ENCODE measurements around the gene PNPO.
A peak's percentile ranks its signal among the peaks of the same experiment; 100 is the strongest.
"Not testable (repeated sequence)": the region's sequence is repeated elsewhere in the genome, so short reads cannot be mapped to it uniquely, and the experiment has no call there.

The PNPO gene

GRCh38 chr17:47917581-47917980 lies 23.8 kb upstream of the PNPO start:
- DNase-seq (ENCODE audit: insufficient read length, low spot score) (no peak), FAIRE-seq (no peak)

- FAIRE-seq (no peak), DNase-seq (ENCODE audit: insufficient read length, low spot score) (no peak)
Observed at GRCh38 chr17:47918006-47918405, 23.4 kb upstream of the PNPO start.

- no peak for FAIRE-seq
Observed at GRCh38 chr17:47918991-47919390, 22.4 kb upstream of the PNPO start.

GRCh38 chr17:47919889-47920288 lies 21.5 kb upstream of the PNPO start:
- not testable (repeated sequence) for FAIRE-seq; DNase-seq (ENCODE audit: insufficient read length, low spot score)

More at GRCh38 chr17:47918991-47919390, 22.4 kb upstream of the PNPO start:
- DNase-seq (ENCODE audit: insufficient read length, low spot score), result no peak

GRCh38 chr17:47924785-47925677 lies 16.3 kb upstream of the PNPO start:
- FAIRE-seq (peak; percentile 26), DNase-seq (ENCODE audit: insufficient read length, low spot score) (no peak)

- DNase-seq (ENCODE audit: insufficient read length, low spot score) (no peak), FAIRE-seq (no peak)
Observed at GRCh38 chr17:47925678-47925988, 15.7 kb upstream of the PNPO start.

GRCh38 chr17:47927821-47928400 lies 13.5 kb upstream of the PNPO start:
- FAIRE-seq (no peak), DNase-seq (ENCODE audit: insufficient read length, low spot score) (no peak)

- FAIRE-seq (no peak), DNase-seq (ENCODE audit: insufficient read length, low spot score) (no peak)
Observed at GRCh38 chr17:47928415-47928814, 13.0 kb upstream of the PNPO start.

- DNase-seq (ENCODE audit: insufficient read length, low spot score) (no peak), FAIRE-seq (no peak)
Observed at GRCh38 chr17:47929218-47930000, 12.0 kb upstream of the PNPO start.

- no peak for DNase-seq (ENCODE audit: insufficient read length, low spot score)
- no peak for FAIRE-seq
Observed at GRCh38 chr17:47931848-47932247, 9.5 kb upstream of the PNPO start.

- FAIRE-seq, result no peak
Observed at GRCh38 chr17:47934856-47935255, 6.5 kb upstream of the PNPO start.

GRCh38 chr17:47935468-47935867 lies 5.9 kb upstream of the PNPO start:
- DNase-seq (ENCODE audit: insufficient read length, low spot score); FAIRE-seq: not testable (repeated sequence)

More at GRCh38 chr17:47934856-47935255, 6.5 kb upstream of the PNPO start:
- peak; percentile 40 for DNase-seq (ENCODE audit: insufficient read length, low spot score)

GRCh38 chr17:47935961-47936360 lies 5.4 kb upstream of the PNPO start:
- FAIRE-seq (no peak), DNase-seq (ENCODE audit: insufficient read length, low spot score) (peak; percentile 86)

- FAIRE-seq, result no peak
- DNase-seq (ENCODE audit: insufficient read length, low spot score), result no peak
Observed at GRCh38 chr17:47937941-47938340, 3.4 kb upstream of the PNPO start.

GRCh38 chr17:47942096-47942510 lies 732 bp downstream of the PNPO start:
- no peak for FAIRE-seq

GRCh38 chr17:47942568-47942967 lies 1.2 kb downstream of the PNPO start:
- no peak for DNase-seq (ENCODE audit: insufficient read length, low spot score)
- no peak for FAIRE-seq

More at GRCh38 chr17:47942096-47942510, 732 bp downstream of the PNPO start:
- DNase-seq (ENCODE audit: insufficient read length, low spot score), result no peak

- DNase-seq (ENCODE audit: insufficient read length, low spot score) (no peak), FAIRE-seq (no peak)
Observed at GRCh38 chr17:47945080-47945479, 3.7 kb downstream of the PNPO start.

- FAIRE-seq, result no peak
- no peak for DNase-seq (ENCODE audit: insufficient read length, low spot score)
Observed at GRCh38 chr17:47945529-47946508, 4.4 kb downstream of the PNPO start.

GRCh38 chr17:47946516-47946915 lies 5.1 kb downstream of the PNPO start:
- no peak for FAIRE-seq
- no peak for DNase-seq (ENCODE audit: insufficient read length, low spot score)

- DNase-seq (ENCODE audit: insufficient read length, low spot score) (peak; percentile 96), FAIRE-seq (peak; percentile 76)
Observed at GRCh38 chr17:47946929-47947397, 5.6 kb downstream of the PNPO start.
